Mesothelial cell of epicardium (in vitro differentiated cells): Measurements from ENCODE around the gene PNPLA2. TPM values are rescaled to one million over a fixed set of nuclear protein-coding genes. Genes with fewer than 3 reads are reported as not detected.

Source experiments
- DNase-seq, 2 experiments: peaks; one replicate each; pipeline ENCODE4 v3.0.0; 2021; ENCODE audit warnings: low spot score in 2 of 2; ENCODE audit not compliant: unreplicated experiment in 2 of 2
- H3K27ac Mint-ChIP-seq: 2 replicates; pipeline ENCODE4 v1.8.0; 2021; ENCODE audit warnings: mixed read lengths
- H3K27me3 Mint-ChIP-seq: 2 replicates; pipeline ENCODE4 v1.8.0; 2021; ENCODE audit warnings: low read depth, mixed read lengths
- H3K36me3 Mint-ChIP-seq: 2 replicates; pipeline ENCODE4 v1.8.0; 2021; ENCODE audit warnings: mixed read lengths
- H3K4me1 Mint-ChIP-seq: 2 replicates; pipeline ENCODE4 v1.8.0; 2021; ENCODE audit warnings: mixed read lengths
- H3K4me3 Mint-ChIP-seq: 2 replicates; pipeline ENCODE4 v1.8.0; 2021; ENCODE audit warnings: mild to moderate bottlenecking, moderate library complexity, mixed read lengths
- H3K9me3 Mint-ChIP-seq: 2 replicates; pipeline ENCODE4 v1.8.0; 2021; ENCODE audit warnings: mixed read lengths
- CTCF ChIP-seq: fragments of 200-600 bp; sonication (generic); IDR thresholded peaks from one replicate; pipeline ENCODE4 v1.5.0; 2021; ENCODE audit warnings: antibody characterized with exemption; ENCODE audit not compliant: unreplicated experiment
- total RNA-seq: library from RNA; stranded (reverse); gene quantifications from 3 replicates; pipeline ENCODE4 v1.2.1, GENCODE V29; 2021

PNPLA2 gene
- total RNA-seq, 1 donor from 2014 or later, result 50.9 TPM

- Mint-ChIP-seq H3K4me1 (peaks cover 21% of the 10 kb centered on the region), H3K27me3 (no peaks in the 10 kb centered on the region), H3K9me3 (no peaks in the 10 kb centered on the region), H3K4me3 (peak overlapping the region; percentile 76), H3K27ac (peak overlapping the region; percentile 64), H3K36me3 (no peaks in the 10 kb centered on the region)
- DNase-seq, result no peak
- TF ChIP-seq CTCF, result no peak
These were observed 14.1 kb upstream of the PNPLA2 start for GRCh38 chr11:804599-804964.

- H3K4me3 Mint-ChIP-seq, result peak overlapping the region; percentile 87
- H3K27ac Mint-ChIP-seq, result peak overlapping the region; percentile 98
These were observed 10.1 kb upstream of the PNPLA2 start for GRCh38 chr11:808427-809286.

GRCh38 chr11:809287-810039 lies 9.3 kb upstream of the PNPLA2 start, which contains the start of gene RPLP2:
TSS of gene RPLP2 (plus strand) at chr11:809967. CDS start at chr11:810235, 268 bp downstream.
- Mint-ChIP-seq H3K36me3 (peaks cover 5% of the 10 kb centered on the region), H3K27ac (peak within 1 kb of the TSS; percentile 98), H3K4me3 (peak within 1 kb of the TSS; percentile 87), H3K27me3 (no peaks in the 10 kb centered on the region), H3K4me1 (peaks cover 27% of the 10 kb centered on the region), H3K9me3 (no peaks in the 10 kb centered on the region)
- peak; percentile 95 to 99 for DNase-seq
- TF ChIP-seq CTCF, result no peak

More at GRCh38 chr11:808427-809286, 10.1 kb upstream of the PNPLA2 start:
- Mint-ChIP-seq H3K27me3 (no peaks in the 10 kb centered on the region), H3K4me1 (peaks cover 35% of the 10 kb centered on the region), H3K9me3 (no peaks in the 10 kb centered on the region), H3K36me3 (peaks cover 3% of the 10 kb centered on the region)
- no peak for TF ChIP-seq CTCF
- DNase-seq, result no peak

GRCh38 chr11:810040-810567 lies 8.6 kb upstream of the PNPLA2 start:
- H3K4me1 Mint-ChIP-seq, result peaks cover 25% of the 10 kb centered on the region
- peak overlapping the region; percentile 80 for H3K27ac Mint-ChIP-seq
- no peaks in the 10 kb centered on the region for H3K9me3 Mint-ChIP-seq

More at GRCh38 chr11:810040-810567, 8.6 kb upstream of the PNPLA2 start:
- DNase-seq, result no peak
- Mint-ChIP-seq H3K36me3 (peaks cover 5% of the 10 kb centered on the region), H3K4me3 (peak overlapping the region; percentile 87), H3K27me3 (no peaks in the 10 kb centered on the region)
- no peak for TF ChIP-seq CTCF
